HG02588 (cell line): ENCODE measurements around the gene UEVLD.
A peak's percentile ranks its signal among the peaks of the same experiment; 100 is the strongest.

ENCODE experiments used
- ATAC-seq: cut with Tn5 transposase; IDR thresholded peaks from one replicate; pipeline ENCODE4 v1.9.1; 2021; ENCODE audit warnings: mild to moderate bottlenecking, moderate library complexity; ENCODE audit not compliant: unreplicated experiment

Gene UEVLD

GRCh38 chr11:18502352-18502751, 86.2 kb downstream of the UEVLD start:
- no peak for ATAC-seq

DNA sequence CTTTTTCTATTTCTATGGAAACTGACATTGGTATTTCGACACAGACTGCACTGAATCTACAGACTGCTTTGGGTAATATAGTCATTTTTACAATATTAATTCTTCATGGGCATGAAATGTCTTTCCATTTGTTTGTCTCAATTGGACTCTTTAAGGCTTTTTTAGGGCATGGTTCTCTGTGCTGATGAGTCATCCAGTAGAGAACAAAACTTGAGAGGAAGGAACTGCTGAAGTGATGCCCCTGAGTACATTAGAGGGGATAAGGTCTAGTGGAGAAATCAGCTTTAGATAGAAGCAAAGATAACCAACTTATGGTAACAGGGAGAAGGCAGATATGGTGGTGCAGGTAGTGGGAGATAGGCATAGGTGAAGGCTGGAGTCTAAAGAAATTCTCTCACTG, 86.9 kb downstream of the UEVLD start:
- ATAC-seq, result no peak

GRCh38 chr11:18498039-18498438, 90.5 kb downstream of the UEVLD start:
- no peak for ATAC-seq

GRCh38 chr11:18495703-18496102, 92.8 kb downstream of the UEVLD start:
- ATAC-seq, result no peak

- no peak for ATAC-seq
These were observed 93.3 kb downstream of the UEVLD start for GRCh38 chr11:18495271-18495670.

- ATAC-seq, result no peak
These were observed 95.2 kb downstream of the UEVLD start for GRCh38 chr11:18493310-18493709.

DNA sequence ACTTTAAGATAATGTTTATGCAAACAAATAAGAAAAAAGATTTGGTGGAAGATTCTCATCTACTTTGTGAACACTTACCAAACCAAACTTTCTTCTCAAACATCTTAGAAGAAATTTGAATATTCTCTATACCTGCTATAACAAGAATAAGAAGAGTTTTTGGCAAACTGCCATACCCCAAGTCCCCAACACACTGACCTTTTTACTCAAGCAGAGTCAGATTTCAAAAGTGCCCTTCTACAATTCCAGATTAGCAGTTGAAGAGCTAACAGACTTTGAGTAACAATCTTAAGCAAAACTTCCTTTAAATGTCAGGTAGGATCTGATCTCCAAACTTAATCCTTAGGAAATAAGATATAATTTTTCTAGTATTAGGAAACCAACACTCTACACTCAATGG, 95.6 kb downstream of the UEVLD start:
- ATAC-seq, result no peak

DNA sequence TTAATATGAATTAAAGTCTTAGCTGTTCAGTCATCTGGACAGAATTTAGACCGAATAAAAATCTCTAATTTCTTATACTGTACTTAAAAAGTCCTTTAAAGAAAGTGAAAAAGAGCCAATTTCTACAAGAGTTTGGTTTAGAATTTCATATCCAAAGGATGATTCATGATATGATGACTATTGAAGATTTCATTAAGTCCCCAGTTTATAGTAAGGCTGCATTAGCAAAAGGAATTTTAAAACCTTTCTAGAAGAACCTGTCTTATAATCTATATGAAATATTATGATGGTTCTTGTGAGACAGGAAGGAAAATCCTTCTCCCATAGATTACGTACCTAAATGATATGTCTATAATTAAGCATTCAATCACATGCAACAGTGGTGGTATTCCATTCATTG, 96.6 kb downstream of the UEVLD start:
- ATAC-seq, result no peak

GRCh38 chr11:18490736-18491485, 97.6 kb downstream of the UEVLD start:
- no peak for ATAC-seq

GRCh38 chr11:18490319-18490718, 98.2 kb downstream of the UEVLD start:
- ATAC-seq, result no peak

- ATAC-seq, result peak; percentile 51
These were observed 102.5 kb downstream of the UEVLD start for GRCh38 chr11:18485913-18486528.
